Astrocyte (in vitro differentiated cells and primary cell): ENCODE results near the gene MCAM.

Experiments
- CTCF ChIP-seq: IDR thresholded peaks from 2 replicates; pipeline ENCODE4 v1.5.1; 2011; ENCODE audit warnings: low read depth, mild to moderate bottlenecking, inconsistent platforms, low read length, moderate library complexity; ENCODE audit not compliant: insufficient read depth
- EZH2 ChIP-seq: IDR thresholded peaks from 2 replicates; pipeline ENCODE4 v1.6.1; 2012; ENCODE audit warnings: mild to moderate bottlenecking, low read length, inconsistent platforms; ENCODE audit not compliant: insufficient read depth

GRCh38 chr11:119363851-119364590 lies 47.1 kb upstream of the MCAM start:
- TF ChIP-seq CTCF = no peak
- TF ChIP-seq EZH2 = no peak
